Measurements from ENCODE around the gene UNC93B1.
"Not testable (repeated sequence)": the region's sequence is repeated elsewhere in the genome, so short reads cannot be mapped to it uniquely, and the experiment has no call there.

Gene UNC93B1

DNA sequence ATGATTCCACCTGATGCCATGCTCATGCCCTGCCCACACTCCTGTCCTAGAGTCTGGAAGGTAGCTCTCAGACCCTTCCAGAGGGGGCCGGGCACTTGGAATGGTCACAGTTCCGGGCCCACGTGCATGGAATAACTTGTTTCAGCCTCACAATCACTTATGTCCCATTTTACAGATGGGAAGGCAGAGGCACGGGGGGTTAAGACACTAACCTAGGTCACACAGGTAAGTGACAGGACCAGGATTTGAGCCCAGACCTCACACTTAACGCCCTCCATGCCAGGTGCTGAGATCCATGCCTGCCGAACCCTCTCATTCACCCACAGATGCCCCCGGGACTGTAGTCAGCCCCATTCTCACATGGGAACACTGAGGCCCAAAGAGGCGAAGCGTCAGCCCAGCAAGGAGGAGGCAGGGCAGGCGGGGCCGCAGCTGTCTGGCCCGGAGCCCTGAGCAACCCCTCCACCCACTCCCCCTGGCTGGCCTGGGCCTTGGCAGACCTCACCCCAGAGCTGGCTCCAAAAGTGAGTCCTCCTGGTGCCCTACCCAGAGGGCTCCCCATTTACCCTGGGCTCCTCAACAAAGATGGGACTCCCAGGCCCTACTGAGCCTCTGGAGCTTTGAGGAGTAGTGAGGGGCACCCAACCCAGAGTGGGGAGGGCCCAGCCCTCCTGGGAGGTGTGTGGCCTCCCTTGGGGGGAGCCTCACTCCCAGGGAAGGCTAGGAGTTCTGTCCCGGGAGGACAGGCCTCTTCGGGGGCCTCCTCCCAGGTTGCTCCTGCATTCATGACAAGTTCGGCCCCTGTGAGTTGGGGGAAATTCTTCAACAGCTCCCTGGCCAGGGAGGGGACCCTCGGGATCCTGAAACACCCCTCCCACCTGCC lies 3.8 kb upstream of the UNC93B1 start:
- DNase-seq = no peak

GRCh38 chr11:68006606-68007166 lies 2.8 kb upstream of the UNC93B1 start:
- DNase-seq = no peak

GRCh38 chr11:68004551-68005335 lies 846 bp upstream of the UNC93B1 start:
- no peak for DNase-seq

- DNase-seq = no peak
These were observed 705 bp downstream of the UNC93B1 start for GRCh38 chr11:68002938-68003845.

DNA sequence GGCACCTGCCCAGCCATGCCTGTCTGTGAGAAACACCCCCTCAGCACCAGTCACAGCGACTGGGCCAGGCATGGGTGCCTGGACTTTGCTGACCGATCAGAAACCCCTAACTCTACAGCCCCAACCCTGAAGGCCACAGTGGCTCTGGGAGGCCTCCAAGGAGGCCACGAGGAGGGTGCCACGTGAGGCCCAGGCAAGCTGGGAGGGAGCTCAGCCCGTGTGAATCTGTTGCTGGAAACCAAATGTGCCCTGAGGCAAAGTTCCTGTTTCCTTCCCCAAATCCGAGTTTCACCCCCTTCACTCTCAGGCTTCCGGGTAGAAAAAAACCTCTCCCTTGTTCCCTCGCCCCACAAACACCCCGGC lies 1.3 kb downstream of the UNC93B1 start:
- DNase-seq = no peak

DNA sequence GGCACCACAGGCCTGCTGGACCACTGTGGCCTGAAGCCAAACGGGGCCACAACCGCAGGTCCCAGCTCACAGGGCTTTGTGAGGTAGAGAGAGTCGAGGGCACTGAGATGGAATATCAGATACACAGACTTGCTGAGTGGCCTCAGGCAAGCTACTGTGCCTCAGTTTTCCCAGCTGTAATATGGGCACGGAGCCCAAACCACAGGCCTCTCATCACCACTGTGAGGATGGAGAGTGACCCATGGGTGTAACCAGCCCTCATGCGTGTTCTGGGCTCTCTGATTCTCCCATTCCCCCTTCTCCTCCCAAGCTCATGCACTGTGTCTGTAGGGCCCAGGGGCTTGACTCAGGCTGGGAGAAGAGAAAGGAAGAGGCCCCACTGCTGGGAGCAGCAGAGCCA lies 4.2 kb downstream of the UNC93B1 start:
- DNase-seq = no peak

DNA sequence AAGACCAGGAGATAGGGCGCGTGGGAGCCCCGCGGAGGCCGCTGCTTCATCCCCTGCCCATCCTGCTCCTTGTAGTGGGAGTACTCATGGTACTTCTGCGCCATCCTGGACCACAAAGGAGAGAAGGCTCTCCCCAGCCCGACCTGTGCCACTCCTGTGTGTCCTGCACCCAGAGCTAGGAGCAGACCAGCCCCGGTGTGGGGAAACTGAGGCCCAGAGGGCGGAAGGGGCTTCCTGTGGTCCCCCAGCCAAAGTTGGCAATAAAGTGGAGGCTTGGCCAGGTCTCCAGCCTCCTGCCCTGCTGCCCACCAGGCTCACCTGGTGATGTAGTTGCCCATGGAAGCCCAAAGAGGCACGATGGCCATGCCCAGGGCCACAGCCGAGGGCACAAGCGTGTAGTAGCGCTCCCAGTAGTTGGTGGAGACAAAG lies 4.7 kb downstream of the UNC93B1 start:
- DNase-seq = no peak

DNA sequence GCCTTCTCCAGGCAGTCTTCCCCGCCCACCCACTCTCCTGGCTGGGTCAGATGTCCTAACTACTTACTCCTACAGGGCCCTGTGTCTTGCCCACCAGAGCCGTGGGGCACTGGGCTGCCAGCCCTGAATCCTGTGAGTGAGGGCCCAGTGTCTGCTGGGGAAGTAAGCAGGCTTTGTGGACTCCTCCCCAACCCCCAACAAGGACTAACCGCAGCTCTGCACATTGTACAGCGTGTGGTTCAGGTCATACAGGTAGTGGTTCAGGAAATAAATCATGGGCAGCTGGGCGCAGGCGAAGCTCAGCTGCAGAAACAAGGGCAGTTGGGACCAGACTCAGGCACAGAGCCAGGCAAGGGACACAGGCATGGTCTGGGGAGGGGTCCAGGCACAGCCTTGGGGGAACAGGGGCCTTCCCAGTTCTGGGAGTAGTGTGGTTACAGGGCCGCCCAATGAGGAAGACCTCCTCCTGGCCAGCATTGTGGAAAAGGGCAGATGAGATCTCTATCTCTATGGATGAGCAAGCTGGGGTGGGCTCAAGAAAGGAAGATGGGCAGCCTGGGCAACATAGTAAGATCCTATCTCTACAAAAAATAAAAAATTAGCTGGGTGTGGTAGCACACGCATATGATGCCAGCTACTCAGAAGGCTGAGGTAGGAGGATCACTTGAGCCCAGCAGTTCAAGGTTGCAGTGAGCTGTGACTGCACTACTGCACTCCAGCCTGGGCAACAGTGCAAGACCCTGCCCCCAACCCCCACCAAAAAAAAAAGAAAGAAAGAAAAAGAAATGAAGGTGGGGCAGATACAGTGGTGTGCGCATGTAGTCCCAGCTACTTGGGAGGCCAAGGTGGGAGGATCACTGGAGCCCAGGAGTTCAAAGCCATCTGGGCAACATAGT lies 5.5 kb downstream of the UNC93B1 start:
- no peak for DNase-seq

- DNase-seq = no peak
These were observed 6.4 kb downstream of the UNC93B1 start for GRCh38 chr11:67997475-67997921.

DNA sequence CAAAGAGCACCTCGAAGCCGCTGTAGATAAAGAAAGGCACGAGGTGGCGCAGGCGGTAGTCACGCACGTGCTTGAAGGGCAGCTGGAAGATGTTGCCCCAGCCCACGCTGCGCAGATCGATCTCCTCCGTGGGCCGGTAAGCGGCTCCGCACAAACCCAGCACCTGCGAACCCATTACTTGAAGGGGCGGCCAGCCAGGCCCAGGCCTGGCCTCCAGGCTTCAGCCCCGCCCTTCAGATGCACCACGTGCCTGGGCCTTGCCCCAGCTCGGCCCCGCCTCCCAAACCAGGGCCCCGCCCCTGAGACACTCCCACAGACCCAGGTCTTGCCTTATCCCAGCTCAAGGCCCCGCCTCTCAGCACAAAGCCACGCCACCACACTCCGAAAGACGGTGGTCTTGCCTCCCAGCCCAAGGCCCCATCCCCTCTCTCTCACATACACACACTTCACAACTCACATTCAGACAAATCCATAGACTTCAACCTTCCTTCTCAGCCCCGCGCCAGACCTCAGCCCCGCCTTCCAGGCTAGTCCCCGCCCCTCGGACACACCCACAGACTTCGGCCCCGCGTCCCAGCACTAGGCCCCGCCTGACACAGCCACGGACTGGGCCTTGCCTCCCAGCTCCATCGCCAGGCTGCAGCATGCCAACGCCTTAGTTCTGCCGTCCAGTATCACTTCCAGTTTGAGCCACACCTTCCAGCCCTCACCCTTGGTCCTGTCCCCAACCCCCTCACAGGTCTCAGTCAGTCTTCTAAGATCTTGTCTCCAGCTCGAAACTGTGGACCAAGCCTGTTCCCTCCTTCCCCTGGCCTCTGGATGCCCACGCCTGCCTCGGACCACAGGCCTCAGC lies 7.0 kb downstream of the UNC93B1 start:
- peak; percentile 84 for DNase-seq

DNA sequence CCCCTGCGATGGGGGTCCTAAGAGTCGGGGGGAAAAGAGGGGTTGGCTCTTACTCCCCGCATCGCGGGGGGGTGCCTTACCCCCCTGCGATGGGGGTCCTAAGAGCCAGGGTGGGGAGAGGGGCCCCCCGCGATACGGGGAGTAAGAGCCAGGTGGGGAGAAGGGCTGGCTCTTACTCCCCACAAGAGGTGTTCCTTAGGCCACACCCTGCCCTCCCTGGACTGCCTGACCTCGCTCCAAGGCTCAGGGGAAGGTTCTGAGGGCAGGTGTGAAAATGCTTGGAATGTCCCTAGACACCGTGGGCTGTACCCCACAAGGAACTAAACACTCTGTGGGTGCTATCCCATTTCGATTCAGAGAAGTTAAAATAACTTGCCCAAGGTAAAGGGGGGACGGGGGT lies 7.8 kb downstream of the UNC93B1 start:
- DNase-seq = no peak

DNA sequence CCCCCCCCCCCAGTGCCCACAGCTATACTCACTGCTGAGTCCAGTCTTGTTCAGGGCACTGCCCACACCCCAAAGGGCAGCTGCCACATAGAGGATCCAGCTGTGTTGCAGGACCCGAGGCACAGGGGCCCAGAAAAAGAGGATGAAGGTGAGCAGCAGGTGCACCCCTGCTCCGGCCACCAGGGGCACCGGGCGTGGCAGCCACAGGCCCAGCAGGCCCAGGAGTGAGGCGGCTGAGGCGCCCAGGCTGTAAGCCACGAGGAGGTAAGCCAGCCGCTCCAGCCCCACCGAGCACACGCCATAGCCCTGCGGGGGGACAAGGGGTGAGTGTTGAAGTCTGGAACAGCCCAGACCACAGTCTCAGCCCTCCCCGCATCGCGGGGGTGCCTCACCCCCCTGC lies 8.3 kb downstream of the UNC93B1 start:
- DNase-seq = not testable (repeated sequence)

GRCh38 chr11:67995129-67995528 lies 8.8 kb downstream of the UNC93B1 start:
- not testable (repeated sequence) for DNase-seq

- DNase-seq = not testable (repeated sequence)
These were observed 9.5 kb downstream of the UNC93B1 start for GRCh38 chr11:67994387-67994786.

DNA sequence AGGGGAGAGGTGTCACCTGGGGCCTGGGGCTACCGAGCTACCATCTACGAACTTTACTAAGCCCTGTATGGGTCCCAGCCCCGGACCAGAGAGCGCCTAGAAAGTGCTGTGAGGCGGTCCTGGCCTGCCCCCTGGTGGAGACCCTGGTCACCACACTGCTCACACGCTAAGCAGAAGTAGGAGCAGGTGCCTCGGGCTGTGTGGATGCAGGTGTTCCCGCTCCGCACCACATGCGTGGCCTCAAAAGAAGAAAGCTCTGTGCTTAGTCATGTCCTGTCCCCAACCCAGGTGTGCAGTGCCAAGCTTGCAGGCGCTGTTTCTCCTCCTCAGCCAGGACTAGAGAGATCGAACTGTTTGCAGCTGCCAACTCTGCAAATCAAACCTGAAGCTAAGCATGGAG lies 10.1 kb downstream of the UNC93B1 start:
- peak; percentile 22 for DNase-seq

DNA sequence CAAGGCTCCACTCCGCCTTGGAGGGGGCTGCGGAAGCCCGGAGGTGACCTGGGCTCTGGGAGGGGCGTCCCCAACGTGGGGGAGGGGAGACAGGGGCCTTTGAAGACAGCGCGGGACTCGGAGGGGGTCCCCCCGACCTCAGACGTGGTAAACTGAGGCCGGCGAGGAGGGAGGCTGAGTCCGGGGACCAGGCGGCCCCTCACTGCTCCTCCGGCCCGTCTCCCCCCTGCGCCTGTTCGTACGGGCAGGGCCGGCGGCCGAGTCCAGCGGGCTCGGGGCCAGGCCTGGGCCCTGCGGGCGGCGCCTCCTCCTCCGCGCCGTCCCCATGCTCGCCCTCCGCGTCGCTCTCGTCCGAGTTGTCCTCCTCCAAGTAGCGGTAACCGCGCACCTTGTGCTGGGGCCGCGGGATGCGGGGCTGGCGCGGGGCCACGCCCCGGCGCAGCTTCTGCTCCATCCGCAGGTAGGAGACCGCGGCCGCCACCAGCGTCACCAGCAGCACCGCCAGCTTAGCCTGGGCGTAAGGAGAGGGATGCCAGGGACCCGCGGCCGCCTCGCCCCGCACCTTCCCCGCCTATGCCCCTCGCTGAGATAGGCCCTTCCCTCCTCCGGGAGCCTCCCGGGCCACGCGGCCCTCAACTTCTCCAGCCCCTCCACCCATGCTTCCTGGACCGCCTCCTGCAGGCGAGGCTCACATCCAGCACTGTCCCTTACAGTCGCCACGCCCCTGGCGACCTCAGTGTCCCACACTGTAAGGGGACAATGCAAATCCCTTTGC lies 12.4 kb downstream of the UNC93B1 start:
- not testable (repeated sequence) for DNase-seq

- DNase-seq = peak; percentile 26
These were observed 13.2 kb downstream of the UNC93B1 start for GRCh38 chr11:67990546-67991346.

- DNase-seq = not testable (repeated sequence)
These were observed 18.6 kb downstream of the UNC93B1 start for GRCh38 chr11:67985302-67985701.

DNA sequence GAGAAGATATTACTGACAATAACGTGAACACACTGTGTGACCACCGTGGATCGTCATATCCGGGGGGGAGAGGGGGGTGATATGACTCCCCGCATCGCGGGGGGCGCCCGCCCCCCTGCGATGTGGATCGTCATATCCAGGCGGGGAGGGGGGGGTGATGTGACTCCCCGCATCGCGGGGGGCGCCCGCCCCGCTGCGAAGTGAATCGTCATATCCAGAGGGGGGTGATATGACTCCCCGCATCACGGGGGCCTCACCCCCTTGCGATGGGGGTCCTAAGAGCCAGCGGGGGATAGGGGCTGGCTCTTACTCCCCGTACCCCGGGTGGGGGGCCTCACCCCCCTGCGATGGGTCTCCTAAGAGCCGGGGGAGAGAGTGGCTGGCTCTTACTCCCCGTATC lies 19.9 kb downstream of the UNC93B1 start:
- DNase-seq = no peak
